ENCODE data around the gene ALKAL2.

GRCh38 chr2:263022-263738 lies 24.7 kb downstream of the ALKAL2 start:
- TF ChIP-seq, protein P1, sequence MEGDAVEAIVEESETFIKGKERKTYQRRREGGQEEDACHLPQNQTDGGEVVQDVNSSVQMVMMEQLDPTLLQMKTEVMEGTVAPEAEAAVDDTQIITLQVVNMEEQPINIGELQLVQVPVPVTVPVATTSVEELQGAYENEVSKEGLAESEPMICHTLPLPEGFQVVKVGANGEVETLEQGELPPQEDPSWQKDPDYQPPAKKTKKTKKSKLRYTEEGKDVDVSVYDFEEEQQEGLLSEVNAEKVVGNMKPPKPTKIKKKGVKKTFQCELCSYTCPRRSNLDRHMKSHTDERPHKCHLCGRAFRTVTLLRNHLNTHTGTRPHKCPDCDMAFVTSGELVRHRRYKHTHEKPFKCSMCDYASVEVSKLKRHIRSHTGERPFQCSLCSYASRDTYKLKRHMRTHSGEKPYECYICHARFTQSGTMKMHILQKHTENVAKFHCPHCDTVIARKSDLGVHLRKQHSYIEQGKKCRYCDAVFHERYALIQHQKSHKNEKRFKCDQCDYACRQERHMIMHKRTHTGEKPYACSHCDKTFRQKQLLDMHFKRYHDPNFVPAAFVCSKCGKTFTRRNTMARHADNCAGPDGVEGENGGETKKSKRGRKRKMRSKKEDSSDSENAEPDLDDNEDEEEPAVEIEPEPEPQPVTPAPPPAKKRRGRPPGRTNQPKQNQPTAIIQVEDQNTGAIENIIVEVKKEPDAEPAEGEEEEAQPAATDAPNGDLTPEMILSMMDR (IDR thresholded peaks at IDR 0.05; ENCODE audit: low read length), result no peak
- TF ChIP-seq EZH2 (IDR thresholded peaks at IDR 0.05; ENCODE audit: borderline replicate concordance, low read length), result no peak

Measured in OCI-LY1 (cell line).